Body of pancreas (tissue), 4 donors: ENCODE measurements around the gene SRRM1. TPM values are rescaled to one million over a fixed set of nuclear protein-coding genes. Genes with fewer than 3 reads are reported as not detected.
"Not testable (repeated sequence)": the region's sequence is repeated elsewhere in the genome, so short reads cannot be mapped to it uniquely, and the experiment has no call there.

Source experiments
- ATAC-seq: fragments of 150-250 bp; one replicate; pipeline ENCODE4 v1.9.1; 2016
- DNase-seq, 4 donors: peaks; one replicate each; pipeline ENCODE4 v3.0.0-alpha.2; 2019
- H3K27ac ChIP-seq, 4 donors: fragments of 200-600 bp; sonication (generic); 1 replicate in 3 of 4; 2 replicates in 1 of 4; pipeline versions ENCODE4 v1.5.1 to v1.6.1; 2016 to 2019; ENCODE audit warnings: mild to moderate bottlenecking in 1 of 4, mixed read lengths in 1 of 4, moderate library complexity in 1 of 4
- H3K27me3 ChIP-seq, 2 donors: fragments of 200-600 bp; sonication (generic); one replicate each; pipeline ENCODE4 v1.6.0; 2016; ENCODE audit warnings: mild to moderate bottlenecking in 1 of 2
- H3K36me3 ChIP-seq, 2 donors: fragments of 200-600 bp; sonication (generic); replicated peaks in 1 of 2; 2 replicates each; pipeline ENCODE4 v1.5.1; 2016; ENCODE audit warnings: low read depth in 2 of 2; ENCODE audit not compliant: insufficient read depth in 1 of 2
- H3K4me1 ChIP-seq: fragments of 200-600 bp; sonication (generic); one replicate; pipeline ENCODE4 v1.6.0; 2016
- H3K4me3 ChIP-seq, 2 donors: fragments of 200-600 bp; sonication (generic); 1 replicate in 1 of 2; 2 replicates in 1 of 2; pipeline ENCODE4 v1.5.1; 2016 to 2019
- H3K9me3 ChIP-seq, 3 donors: fragments of 200-600 bp; sonication (generic); 1 replicate in 2 of 3; 2 replicates in 1 of 3; pipeline ENCODE4 v1.5.1; 2016
- POLR2A ChIP-seq, 3 donors: fragments of 450-650 bp; IDR thresholded peaks; one replicate each; pipeline ENCODE4 v1.6.1; 2016; ENCODE audit warnings: antibody characterized with exemption in 3 of 3, mild to moderate bottlenecking in 2 of 3
- WGBS, 2 donors: methylation state at CpG; one replicate each; pipeline ENCODE4 v1.1.5; 2017; 5-methylcytosine and 5-hydroxymethylcytosine counted together
- intact Hi-C: fragments of 100-400 bp; cut with DNase I; formaldehyde crosslinking; loops from one replicate; pipeline ENCODE4 v1.15.1; 2023
- total RNA-seq, 2 donors: library from RNA; depleted of rRNA; stranded (reverse); fragments of >200 nt; gene quantifications; one replicate each; pipeline ENCODE4 v1.1.0, GENCODE V29; 2016
- TF ChIP-seq, protein P1 (sequence below), 7 experiments: fragments of 450-650 bp in 4 of 7; fragments of 200-600 bp in 3 of 7; sonication (generic) in 3 of 7; IDR thresholded peaks; one replicate each; pipeline ENCODE4 v1.5.1; 2016 to 2019; ENCODE audit warnings: antibody characterized with exemption in 7 of 7

The SRRM1 gene
- total RNA-seq, 2 donors from 2014 or later, result 97.2 to 108 TPM

DNA sequence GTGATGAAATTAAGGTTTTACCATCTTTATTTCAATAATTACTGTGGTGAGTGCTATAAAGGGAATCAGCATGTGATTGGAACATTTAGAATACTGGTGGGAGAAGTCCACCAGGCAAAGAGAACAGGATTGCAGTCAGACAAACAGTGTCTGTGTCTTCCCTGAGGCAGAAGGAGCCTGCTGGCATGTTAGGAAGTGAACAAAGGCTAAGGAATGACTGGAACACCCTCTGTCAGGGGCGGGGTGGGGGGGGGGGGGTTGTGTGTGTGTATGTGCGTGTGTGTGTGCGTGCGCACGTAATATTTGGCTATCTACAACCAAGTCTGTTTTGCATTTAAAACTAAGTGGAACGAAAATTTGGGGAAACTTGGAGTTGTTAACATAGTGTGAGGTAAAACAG lies 30.2 kb downstream of the SRRM1 start:
- H3K4me1 ChIP-seq, result no peaks in the 10 kb centered on the region
- intact Hi-C loops, result no loop called here
- no peak overlapping the region for H3K27ac ChIP-seq
- H3K4me3 ChIP-seq, result no peak overlapping the region
- no peak for DNase-seq
- no peaks in the 10 kb centered on the region for H3K9me3 ChIP-seq
- H3K36me3 ChIP-seq, result peaks cover 20 to 42% of the 10 kb centered on the region in 2 donors
- TF ChIP-seq POLR2A (IDR thresholded peaks at IDR 0.05), result no peak
- TF ChIP-seq, protein P1, sequence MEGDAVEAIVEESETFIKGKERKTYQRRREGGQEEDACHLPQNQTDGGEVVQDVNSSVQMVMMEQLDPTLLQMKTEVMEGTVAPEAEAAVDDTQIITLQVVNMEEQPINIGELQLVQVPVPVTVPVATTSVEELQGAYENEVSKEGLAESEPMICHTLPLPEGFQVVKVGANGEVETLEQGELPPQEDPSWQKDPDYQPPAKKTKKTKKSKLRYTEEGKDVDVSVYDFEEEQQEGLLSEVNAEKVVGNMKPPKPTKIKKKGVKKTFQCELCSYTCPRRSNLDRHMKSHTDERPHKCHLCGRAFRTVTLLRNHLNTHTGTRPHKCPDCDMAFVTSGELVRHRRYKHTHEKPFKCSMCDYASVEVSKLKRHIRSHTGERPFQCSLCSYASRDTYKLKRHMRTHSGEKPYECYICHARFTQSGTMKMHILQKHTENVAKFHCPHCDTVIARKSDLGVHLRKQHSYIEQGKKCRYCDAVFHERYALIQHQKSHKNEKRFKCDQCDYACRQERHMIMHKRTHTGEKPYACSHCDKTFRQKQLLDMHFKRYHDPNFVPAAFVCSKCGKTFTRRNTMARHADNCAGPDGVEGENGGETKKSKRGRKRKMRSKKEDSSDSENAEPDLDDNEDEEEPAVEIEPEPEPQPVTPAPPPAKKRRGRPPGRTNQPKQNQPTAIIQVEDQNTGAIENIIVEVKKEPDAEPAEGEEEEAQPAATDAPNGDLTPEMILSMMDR (IDR thresholded peaks at IDR 0.05), result no peak
- no peaks in the 10 kb centered on the region for H3K27me3 ChIP-seq
- WGBS, 2 donors, result 91% methylated on average over 5 to 6 of the region's 6 CpGs
- ATAC-seq, result no peak

DNA sequence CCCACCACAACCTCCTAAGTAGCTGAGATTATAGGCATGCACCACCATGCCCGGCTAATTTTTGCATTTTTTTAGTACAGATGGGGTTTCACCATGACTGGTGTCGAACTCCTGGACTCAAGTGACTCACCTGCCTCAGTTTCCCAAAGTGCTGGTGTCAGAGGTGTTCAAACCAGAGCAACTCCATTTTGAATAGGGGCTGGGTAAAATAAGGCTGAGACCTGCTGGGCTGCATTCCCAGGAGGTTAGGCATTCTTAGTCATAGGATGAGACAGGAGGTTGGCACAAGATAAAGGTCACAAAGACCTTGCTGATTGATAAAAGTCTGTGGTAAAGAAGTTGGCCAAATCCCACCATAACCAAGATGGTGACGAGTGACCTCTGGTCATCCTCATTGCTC lies 35.3 kb downstream of the SRRM1 start:
- ATAC-seq, DNase-seq, H3K27ac ChIP-seq, intact Hi-C loops, H3K36me3 ChIP-seq, H3K4me3 ChIP-seq, H3K4me1 ChIP-seq, H3K27me3 ChIP-seq, H3K9me3 ChIP-seq: not testable (repeated sequence)
- 87 to 89% methylated on average over 3 of the region's 3 CpGs for WGBS, 2 donors

DNA sequence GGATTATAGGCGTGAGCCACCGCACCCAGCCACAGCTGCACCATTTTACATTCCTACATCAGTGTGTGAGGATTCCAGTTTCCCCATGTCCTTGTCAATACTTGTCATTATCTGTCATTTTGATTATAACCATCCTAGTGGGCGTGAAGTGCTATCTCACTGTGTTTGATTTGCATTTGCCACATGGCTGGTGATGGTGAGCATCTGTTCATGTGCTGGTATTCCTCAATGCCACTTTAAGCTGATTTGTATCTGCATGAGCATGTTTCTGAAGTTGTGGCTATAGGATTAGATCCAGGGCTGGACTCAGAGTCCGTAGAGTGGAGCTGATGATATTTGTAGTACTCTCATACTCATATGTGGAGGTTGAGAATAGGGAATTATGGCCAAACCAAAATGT lies 36.6 kb downstream of the SRRM1 start:
- Histone ChIP-seq H3K36me3 (peaks cover 0 to 4% of the 10 kb centered on the region in 2 donors), H3K27ac (no peak overlapping the region), H3K4me3 (no peak overlapping the region), H3K4me1 (no peaks in the 10 kb centered on the region), H3K9me3 (no peaks in the 10 kb centered on the region), H3K27me3 (no peaks in the 10 kb centered on the region)
- intact Hi-C loops, result no loop called here
- DNase-seq (no peak), ATAC-seq (no peak)
- WGBS, 2 donors, result 83 to 92% methylated on average over 4 of the region's 4 CpGs
- TF ChIP-seq, protein P1 (IDR thresholded peaks at IDR 0.05), result no peak
- no peak for TF ChIP-seq POLR2A (IDR thresholded peaks at IDR 0.05)

DNA sequence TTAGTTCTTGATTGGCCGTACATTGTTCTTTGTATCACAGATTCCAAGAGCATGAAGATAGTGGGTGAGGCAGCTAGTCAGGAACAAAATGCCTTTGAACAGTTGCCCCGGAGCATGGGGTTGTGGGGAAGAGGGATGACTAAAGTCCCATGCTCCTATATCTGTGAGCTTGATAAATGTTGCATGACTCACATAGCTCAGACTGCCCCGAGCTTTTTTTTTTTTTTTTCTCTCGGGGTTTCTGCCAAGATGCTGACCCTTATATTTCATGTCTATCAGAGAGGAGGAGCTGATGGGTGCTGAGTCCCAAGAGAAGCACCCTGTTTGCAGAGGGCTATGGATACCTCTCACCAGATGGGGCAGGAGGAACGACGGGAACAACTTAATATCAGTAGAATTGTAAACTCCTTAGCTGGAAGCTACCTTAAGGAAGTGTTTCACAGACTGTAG lies 40.6 kb downstream of the SRRM1 start:
- WGBS, 2 donors, result 19 to 30% methylated on average over 6 of the region's 6 CpGs
- DNase-seq (peak in 2 of 4 donors; percentile 27 to 28), ATAC-seq (peak; percentile 66)
- Histone ChIP-seq H3K4me1 (no peaks in the 10 kb centered on the region), H3K9me3 (no peaks in the 10 kb centered on the region), H3K4me3 (no peak overlapping the region), H3K27ac (peak overlapping the region in 2 of 4 donors; percentile 11 to 46), H3K27me3 (no peaks in the 10 kb centered on the region), H3K36me3 (no peaks in the 10 kb centered on the region)
- TF ChIP-seq POLR2A (IDR thresholded peaks at IDR 0.05), result no peak
- TF ChIP-seq, protein P1 (IDR thresholded peaks at IDR 0.05), result no peak
- intact Hi-C loops, result no loop called here

DNA sequence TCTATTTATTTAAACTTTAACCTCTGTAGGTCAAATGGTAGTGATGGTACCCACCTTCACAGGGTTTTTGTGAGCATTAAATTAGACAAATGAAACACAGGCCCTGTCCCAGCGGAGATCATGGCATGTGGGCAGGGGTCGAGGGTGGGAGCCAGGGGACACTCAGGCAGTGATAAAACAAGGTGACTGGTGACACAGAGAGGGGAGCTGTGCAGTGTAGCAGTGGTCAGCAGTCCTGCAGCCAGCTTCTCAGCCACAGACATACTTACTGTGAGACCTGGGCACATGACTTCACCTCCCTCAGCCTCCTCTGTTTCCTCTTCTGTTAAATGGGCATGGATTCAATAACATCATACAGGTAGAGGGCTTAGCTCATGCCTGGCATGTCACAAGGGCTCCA lies 44.9 kb downstream of the SRRM1 start:
- no peak for ATAC-seq
- no peak for DNase-seq
- no peaks in the 10 kb centered on the region for H3K36me3 ChIP-seq
- H3K27me3 ChIP-seq, result no peaks in the 10 kb centered on the region
- no peak overlapping the region for H3K4me3 ChIP-seq
- intact Hi-C loops, result no loop called here
- 75 to 89% methylated on average over 2 of the region's 2 CpGs for WGBS, 2 donors
- TF ChIP-seq, protein P1 (IDR thresholded peaks at IDR 0.05), result no peak
- no peak for TF ChIP-seq POLR2A (IDR thresholded peaks at IDR 0.05)
- no peak overlapping the region for H3K27ac ChIP-seq
- H3K9me3 ChIP-seq, result no peaks in the 10 kb centered on the region
- no peaks in the 10 kb centered on the region for H3K4me1 ChIP-seq
